GM19240 (cell line): Measurements from ENCODE around the gene PREX1.
"Not testable (repeated sequence)": the region's sequence is repeated elsewhere in the genome, so short reads cannot be mapped to it uniquely, and the experiment has no call there.

ENCODE experiments used
- DNase-seq: peaks from one replicate; pipeline ENCODE4 v3.0.0; 2011; ENCODE audit warnings: low spot score; ENCODE audit not compliant: insufficient read length

The PREX1 gene

DNA sequence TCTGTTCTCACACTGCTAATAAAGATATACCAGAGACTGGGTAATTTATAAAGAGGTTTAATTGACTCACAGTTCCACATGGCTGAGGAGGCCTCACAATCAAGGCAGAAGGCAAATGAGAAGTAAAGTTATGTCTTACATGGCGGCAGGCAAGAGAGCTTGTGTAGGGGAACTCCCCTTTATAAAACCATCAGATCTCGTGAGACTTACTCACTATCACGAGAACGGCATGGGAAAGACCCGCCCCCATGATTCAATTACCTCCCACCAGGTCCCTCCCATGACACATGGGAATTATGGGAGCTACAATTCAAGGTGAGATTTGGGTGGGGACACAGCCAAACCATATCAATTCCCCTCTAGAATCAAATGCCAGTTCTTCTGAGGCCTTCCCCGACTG is 71.0 kb downstream of the PREX1 start:
- not testable (repeated sequence) for DNase-seq

DNA sequence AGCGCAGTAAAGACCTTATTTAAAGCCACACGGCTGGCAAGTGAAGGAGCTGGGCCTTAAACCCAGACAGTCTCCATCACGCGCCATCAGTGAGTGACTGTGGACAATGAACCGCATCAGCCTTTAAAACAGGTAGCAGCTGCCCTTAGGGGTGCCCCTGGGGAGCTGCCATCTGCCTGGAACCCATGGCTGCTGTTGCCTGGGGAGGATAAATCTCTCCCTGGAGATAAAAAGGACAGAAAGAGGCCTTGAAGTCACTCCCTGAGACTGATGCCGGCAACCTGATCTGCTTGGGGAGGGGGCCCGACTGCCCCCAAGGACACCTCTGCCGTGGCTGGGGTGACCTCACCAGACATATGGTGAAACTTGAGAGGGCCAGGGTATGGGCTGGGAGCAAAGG is 73.5 kb downstream of the PREX1 start:
- no peak for DNase-seq

DNA sequence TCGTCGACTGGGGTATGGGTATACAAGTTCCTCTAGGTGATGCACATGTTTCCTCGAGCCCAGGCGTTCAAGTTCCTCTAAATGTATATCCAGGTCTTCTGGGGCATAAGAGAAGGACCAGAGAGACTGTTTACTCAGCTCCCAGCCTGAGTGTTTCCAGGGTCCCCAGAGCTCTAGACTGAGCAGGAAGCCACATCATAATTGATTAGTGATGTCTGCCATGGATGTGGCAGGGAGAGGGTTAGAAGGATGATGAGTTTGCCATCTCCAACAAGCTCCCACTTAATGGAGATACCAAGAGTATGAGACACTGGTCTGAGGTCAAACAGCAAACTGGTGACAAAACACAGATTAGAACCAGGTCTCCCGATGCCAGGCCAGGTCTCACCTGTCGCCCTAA is 74.8 kb downstream of the PREX1 start:
- no peak for DNase-seq

DNA sequence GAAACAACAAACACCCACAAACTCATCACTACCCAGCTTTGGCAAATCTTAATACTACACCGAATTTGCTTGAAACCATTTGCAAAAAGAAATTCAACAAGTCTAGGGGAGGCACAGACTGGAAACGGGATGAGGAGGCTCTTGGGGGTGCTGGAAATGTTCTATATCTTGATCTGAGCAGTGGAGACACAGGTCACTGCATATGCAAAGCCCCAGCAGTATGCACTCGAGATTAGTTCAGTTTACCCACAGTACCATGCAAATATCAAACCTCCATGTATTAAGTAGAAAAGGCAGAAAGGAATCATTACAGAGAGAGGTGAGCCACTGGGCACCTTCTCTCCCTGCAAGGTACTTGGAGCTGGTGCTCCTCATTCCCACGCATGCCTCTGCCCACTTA is 75.9 kb downstream of the PREX1 start:
- no peak for DNase-seq

DNA sequence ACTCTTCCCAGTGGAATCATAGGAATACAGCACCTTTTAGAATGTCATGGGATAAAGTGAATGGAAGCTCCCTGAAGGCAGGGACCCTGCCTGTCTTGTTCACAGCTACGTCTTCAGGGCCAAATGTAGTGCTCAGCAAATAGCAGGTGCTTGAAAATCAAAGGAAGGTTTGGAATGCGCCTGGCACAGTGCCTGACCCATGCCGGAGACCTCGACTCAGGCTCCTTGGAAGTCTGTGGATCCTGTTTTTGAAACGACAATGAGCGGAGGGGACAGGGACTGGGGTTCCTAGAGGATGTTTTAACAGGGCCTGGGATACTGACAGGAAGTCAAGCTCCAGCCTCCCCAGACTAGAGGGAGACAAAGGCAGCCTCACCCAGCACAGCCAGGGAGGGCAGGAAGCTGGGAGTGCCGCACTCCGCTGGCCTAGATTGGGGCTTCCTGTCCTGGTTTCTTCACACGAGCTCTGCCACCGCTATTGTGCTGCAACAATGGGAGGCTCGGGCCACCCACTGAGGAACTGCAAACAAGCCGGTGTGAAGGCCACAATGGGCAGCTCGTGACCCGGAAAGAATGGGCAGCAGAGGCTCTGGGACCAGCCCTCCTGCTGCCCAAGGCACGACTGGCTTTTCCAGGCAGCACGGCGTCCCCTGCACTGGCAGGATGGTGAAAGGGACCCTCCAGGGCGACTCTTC is 76.7 kb downstream of the PREX1 start:
- no peak for DNase-seq

DNA sequence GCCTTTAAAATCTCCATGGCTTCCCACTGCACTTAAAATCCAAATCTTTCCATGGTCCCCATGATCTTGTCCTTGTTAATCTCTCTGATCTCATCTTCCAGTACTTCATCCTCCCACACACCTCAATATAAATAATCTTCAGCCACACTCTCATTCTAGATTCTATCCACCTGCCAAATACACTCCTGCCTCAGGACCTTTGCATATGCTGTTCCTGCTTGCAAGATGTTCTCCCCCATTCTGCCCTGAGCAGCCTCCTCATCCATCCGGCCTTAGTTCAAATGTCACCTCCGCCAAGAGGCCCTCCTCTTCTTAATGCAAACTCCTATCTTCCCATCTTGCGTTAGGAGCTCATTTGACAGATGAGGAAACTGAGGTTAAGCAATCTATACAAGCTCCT is 77.4 kb downstream of the PREX1 start:
- DNase-seq: no peak

DNA sequence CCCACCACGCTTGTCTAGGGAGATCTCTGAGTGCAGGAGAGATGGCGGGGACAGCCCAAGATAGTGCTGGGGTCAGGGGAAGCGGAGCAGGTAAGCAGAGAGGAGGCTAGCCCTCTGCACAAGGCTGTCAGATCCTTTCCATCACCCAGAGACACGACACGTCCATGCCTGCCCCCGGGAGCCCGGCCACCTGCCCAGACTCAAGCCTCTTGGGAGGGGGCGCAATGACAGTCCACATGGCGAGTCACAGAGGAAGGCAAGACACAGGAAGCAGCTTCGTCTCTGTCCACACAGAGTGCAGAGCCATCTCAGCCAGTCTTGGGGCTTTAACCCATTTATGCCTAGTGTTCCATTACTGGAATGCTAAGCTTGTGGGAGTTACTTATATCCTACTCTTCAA is 78.4 kb downstream of the PREX1 start:
- no peak for DNase-seq

DNA sequence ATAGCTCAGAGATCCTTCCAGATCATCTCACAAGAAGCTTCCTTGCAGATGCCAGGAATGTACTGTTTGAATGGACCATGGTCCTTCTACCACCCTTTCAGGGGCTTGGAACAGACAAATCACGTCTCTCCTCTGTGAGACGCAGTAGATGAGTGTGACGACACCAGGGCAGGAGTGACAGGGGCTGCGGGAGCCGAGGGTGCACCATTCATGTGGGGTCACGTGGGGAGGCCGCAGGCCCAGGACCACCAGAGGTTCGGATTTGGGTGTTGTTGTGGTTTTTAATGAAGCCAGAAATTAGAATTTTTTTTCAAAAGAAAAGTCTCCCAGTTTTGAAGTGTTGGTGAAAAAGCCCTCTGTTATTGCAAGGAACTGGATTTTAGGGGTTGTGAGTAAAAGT is 79.2 kb downstream of the PREX1 start:
- DNase-seq: no peak

DNA sequence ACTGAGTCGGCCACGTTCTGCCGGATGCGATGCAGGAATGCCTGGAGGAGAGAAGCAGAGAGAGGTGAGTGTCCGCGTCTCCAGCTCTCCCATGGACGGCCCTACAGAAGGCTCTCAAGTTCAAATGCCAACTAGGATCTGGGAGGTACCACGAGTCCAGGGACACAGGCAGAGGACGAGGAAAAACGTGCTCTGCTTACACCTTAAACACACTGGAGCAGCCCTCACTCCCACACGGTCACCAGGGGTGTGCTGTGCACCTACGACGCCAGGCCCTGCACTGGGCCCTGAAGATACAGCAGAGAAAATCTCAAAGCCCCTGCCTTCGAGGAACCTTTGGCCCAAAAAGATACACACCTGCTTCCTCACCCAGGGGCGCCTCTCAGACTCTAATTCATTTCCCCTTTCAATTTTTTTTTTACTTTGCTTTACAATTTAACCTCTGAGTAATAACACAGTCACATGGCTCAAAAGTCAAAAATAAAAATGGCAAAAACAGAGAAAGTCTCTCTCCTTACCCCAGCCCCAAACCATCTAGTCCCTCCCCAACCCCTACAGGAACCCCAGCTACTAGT is 79.9 kb downstream of the PREX1 start:
- no peak for DNase-seq

DNA sequence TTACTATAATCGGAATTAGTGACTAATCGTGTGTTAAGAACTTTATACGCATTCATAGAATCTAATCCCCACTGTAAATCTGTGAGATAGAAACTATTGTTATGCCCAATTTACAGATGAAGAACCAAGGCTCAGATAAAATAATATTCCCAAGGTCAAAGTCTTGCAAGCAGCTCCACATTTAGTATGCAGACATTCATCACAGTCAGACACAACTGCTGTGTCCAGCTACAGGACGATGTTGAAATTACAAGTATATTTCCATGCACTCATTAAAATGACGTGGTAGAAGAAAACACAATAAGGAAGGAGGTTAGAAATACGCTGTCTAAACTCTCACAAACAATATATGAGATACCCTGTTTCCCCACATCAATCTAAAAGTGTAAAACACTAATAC is 82.5 kb downstream of the PREX1 start:
- no peak for DNase-seq

DNA sequence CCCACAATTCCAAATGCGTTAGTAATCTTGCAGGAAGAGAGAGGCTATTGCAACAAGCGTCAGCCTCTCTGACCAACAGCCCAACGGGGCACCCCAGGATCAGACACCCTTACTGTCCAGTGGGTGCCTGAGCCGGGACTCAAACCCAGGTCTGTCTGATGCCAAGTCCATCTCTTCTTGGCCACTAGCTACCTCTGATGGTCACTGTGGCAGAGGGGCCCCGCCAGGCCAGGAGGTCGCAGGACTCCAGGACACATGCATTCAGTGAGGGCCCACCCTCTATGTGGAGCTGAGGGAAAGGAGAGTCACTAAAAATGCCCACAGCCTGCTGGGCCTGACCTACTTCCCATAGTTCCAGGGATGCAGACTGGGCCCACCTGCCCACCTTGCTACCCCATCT is 83.3 kb downstream of the PREX1 start:
- DNase-seq: no peak

DNA sequence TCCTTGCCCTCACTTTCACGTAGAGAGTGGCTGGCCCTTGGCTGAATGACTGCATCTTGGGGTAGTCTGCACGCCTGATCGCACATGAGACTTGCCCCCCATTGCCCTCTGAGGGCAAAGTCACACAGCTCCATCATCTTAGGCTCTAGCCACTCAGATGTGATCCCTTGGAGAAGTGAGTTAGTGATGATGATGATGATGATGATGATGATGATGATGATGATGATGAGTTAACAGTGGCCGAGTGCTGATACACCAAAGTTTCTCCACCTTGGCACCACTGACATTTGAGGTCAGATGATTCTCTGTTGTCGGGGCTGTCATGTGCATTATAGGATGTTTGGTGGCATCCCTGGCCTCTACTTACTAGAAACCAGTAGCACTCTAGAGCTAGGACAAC is 84.0 kb downstream of the PREX1 start:
- no peak for DNase-seq

DNA sequence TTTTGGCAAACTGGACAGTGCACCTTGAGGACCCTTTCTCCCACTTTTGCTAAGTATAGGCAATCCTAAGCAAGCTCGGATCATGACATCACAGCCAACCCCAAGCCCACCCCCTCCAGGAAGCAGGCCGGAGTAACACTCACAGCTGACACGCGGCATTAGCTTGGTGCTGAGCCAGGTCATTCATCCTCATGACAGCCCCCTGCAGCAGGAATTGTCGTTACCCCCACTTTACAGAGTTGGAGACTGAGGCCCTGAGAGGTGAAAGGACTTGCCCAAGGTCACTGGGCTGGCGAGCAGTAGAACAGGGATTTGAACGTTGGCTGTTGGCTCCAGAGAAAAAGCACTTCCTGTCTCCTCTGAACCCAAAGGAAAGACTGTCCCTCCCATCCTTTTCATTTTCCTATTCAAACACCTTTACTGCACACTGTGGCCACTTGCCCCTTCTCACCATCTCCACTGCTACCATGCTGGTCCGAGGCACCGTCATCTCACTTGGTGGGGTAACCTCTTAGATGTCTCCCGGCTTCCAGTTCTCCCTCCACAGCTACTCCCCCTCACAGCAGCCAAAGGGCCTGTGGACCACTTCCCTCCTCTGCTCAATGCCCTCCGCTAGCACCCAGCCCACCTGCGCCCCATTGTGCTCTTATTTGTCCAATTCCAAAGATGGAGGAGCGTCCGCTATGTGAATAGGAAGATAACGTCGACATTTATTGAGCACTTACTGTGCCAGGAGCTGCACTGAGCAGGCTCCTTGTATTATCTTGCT is 84.7 kb downstream of the PREX1 start:
- DNase-seq: no peak

DNA sequence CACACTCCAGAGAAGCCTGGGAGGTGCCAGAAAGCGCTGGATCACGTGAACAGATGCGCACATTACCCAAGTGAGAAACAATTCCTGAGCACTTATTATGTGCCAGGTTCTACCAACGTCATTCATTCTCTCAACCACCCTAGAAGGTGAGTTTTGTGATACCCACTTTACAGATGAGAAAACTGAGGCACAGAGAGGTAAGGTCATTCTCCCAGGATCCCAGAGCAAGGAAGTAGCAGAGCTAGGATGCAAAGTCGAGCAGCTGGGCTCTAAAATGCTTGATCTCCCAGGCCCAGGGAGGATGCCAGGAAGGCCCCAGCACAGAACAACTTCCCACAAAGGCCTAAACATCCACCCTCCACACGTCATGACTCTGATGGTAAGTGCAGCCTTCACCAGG is 85.6 kb downstream of the PREX1 start:
- DNase-seq: no peak

DNA sequence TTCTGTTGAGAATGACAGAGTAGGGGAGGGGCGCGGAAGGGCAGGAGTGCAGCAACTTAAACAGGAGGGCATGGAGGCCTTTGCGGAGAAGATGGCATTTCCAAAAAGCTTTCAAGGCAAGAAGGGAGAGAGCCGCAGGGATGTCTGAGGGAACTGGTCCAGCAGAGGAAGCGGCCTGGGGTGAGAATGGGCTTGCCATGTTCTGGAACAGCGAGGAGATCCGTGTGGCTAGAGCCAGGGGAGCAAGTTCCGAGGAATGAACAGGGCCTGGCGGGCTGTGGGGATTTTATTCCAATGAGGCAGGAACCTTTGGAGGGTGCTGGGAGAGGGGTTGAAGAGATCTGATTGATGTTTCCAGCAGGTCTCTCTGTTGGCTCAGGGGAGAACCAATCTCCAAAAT is 86.1 kb downstream of the PREX1 start:
- no peak for DNase-seq

DNA sequence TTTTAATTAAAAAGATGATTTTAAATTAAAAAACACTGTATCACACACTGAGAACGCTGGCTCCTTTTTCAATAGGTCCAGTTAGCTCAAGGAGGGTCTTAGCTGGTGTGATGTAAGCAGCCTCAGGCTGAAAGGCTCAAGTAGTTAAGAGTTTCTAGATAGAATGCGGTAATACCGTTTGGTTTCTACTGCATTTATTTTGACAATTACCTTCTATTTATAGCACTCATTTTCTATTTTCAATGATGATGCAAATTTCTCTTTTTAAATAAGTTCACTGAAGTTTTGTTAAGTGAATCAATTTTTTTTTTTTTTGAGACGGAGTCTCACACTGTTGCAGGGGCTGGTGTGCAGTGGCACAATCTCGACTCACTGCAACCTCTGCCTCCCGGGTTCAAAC is 87.1 kb downstream of the PREX1 start:
- DNase-seq: no peak

DNA sequence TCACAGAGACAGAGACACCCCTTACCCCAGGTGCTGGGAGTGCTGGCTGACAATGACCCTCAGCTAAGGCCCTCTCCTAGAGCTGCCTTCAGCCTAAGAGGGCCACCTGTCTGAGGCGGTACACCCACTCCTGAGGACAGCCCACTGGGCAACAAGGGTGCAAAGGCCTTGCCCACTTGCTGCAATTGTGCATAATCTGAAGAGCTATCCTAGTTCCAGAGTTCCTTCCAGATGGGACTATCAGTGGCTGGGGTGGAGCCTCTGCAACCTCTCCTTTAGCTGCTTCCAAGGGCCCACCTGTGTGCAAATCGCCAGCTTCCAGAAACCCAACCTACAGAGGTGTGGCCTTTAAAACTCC is 87.5 kb downstream of the PREX1 start:
- DNase-seq: no peak

DNA sequence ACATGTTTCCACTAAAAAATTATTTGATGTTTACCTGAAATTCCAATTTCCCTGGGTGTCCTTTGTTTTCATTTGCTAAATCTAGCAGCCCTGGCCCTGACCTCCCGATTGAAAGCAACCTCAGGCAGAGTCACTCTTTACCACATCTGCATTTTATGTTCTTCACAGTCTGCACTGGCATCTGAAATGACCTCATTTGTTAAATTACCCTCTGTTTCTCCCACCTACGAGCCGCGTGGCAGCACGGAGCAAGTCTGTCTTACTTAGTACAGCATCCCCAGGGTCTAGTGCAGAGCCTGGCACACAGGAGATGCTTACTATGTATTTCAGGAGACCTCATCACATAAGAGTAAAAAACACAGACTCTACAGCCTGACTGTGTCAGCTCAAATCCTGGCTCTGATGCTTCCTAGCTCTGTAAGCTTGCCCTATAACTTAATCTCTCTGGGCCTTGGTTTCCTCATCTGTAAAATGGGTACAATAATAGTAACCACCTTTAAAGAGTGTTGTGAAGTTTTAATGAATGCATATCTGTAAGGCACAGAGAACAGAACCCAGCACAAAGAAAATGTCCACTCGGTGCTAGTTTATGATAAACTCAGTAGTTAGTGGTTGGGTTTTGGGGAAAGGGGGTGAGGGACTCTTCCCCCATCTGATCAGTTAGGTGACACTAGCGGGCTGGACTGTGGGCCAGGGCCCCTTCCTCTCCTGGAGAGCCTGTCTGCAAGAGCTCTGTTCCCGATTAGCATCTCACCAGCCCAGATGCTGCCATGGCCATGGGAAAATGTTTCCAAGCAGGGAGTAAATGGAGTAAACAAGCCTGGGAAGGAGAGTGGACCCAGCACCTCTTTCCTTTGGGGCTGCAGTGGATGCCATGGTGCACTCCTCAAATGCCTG is 88.2 kb downstream of the PREX1 start:
- no peak for DNase-seq

DNA sequence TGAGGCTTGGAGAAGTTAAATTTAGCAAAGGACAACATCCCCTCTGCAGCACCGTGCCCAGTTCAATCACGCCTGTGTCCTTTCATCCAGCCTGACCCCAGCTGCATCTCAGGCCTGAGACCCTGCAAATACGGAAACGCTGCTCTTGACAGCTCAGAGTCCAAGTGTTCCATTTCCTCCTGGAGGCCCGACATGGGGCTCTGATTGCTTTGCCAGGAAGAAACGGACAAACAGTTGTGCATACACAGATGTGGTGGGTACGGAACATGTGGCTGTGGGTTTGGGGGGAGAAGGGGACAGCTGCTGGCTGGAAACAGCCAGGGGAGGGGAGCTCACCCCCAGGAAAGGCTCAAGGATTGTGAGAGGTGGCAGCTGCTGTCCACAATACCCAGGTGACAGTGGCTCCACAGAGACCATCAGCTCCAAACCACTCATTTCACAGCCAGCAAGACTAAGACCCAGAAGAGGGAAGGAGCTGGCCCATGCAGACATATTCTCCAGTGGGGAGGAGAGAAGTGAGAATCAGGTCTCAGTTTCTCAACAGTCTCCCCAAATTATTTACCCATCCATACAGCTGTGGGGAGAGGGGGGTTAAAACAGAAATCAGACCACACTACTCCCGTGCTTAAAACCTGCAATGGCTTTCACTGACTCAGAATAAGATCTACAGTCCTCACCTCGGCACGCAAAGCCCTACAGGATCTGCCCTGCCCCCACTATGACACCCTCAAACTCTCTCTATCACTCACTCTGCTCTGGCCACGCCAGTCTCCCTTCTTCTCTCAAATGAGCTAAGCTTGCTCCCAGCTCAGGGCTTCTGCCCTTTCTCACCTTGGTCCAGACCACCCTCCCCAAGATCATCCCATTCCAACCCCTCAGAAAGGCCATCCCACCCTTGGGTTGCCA is 89.1 kb downstream of the PREX1 start:
- DNase-seq: peak; percentile 53

DNA sequence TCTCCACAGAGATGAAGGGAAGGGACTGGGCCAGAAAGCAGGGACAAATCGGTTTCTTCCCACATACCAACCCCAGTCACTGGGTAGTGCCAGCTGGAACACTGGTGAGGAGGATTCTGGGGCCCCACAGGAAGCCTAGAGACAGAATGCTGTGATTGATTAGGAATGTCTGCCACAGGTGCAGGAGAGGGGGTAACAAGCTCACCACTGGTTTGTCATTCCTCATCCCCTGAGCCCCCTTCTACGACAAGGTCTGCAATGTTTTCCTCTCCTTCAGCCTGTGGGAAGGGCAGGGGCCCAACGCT is 89.8 kb downstream of the PREX1 start:
- DNase-seq: no peak

DNA sequence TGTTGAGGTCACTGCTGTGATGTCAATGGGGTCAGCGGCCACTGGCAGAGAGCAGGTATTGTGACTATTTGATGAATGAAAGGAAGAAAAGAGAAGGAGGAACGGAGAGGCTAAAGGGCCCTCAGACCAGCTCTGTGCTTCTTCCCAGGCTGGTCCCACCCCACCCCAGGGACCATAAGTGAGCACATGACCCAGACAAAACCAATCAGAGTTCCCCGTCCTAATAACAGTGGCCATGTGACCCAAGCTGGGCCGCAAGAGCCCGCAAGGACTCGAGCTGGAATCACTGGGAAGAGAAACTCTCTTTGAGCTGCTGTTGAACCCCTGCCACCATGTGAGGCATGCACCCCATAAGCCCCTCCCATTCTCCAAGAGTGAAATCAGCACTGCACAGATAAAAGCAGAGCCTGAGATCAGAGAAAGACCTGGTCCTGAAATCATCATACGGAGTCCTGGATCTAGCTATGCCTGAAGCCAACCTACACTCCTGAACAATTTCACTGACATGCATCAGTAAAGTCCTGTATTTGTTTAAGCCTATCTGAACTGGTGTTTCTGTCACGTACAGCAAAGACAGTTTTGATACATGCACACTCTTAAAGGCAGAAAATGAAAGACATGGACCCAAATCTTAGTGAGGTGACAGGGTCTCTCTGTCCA is 90.2 kb downstream of the PREX1 start:
- DNase-seq: no peak
